ENCODE results near the gene PSMB2.

PSMB2 gene

GRCh38 chr1:35650416-35650815, 9.1 kb upstream of the PSMB2 start:
- no peak for DNase-seq (ENCODE audit: low read depth)
- no peak for TF ChIP-seq CTCF (IDR thresholded peaks at IDR 0.05; ENCODE audit: insufficient read depth, low read depth, low read length, missing control alignments)
- H3K4me3 ChIP-seq (ENCODE audit: low read depth, low read length), result no peak overlapping the region

- no peak for TF ChIP-seq CTCF (IDR thresholded peaks at IDR 0.05; ENCODE audit: insufficient read depth, low read depth, low read length, missing control alignments)
- H3K4me3 ChIP-seq (ENCODE audit: low read depth, low read length), result no peak overlapping the region
- no peak for DNase-seq (ENCODE audit: low read depth)
Measured at GRCh38 chr1:35646043-35646442, 4.7 kb upstream of the PSMB2 start.

GRCh38 chr1:35644204-35644603, 2.9 kb upstream of the PSMB2 start:
- no peak for DNase-seq (ENCODE audit: low read depth)
- no peak for TF ChIP-seq CTCF (IDR thresholded peaks at IDR 0.05; ENCODE audit: insufficient read depth, low read depth, low read length, missing control alignments)
- H3K4me3 ChIP-seq (ENCODE audit: low read depth, low read length), result no peak overlapping the region

- no peak overlapping the region; the same call in 1 of the 2 replicates for H3K4me3 ChIP-seq (ENCODE audit: low read depth, low read length)
- no peak for TF ChIP-seq CTCF (IDR thresholded peaks at IDR 0.05; ENCODE audit: insufficient read depth, low read depth, low read length, missing control alignments)
- DNase-seq (ENCODE audit: low read depth), result no peak
Measured at GRCh38 chr1:35642471-35642955, 1.2 kb upstream of the PSMB2 start.

GRCh38 chr1:35640380-35641232, 720 bp downstream of the PSMB2 start:
- DNase-seq (ENCODE audit: low read depth), result no peak
- H3K4me3 ChIP-seq (ENCODE audit: low read depth, low read length), result peak overlapping the region; percentile 92

GRCh38 chr1:35637401-35637809, 3.9 kb downstream of the PSMB2 start:
- DNase-seq (ENCODE audit: low read depth), result peak; percentile 34
- peak overlapping the region; percentile 57 for H3K4me3 ChIP-seq (ENCODE audit: low read depth, low read length)
- no peak for TF ChIP-seq CTCF (IDR thresholded peaks at IDR 0.05; ENCODE audit: insufficient read depth, low read depth, low read length, missing control alignments)

More at GRCh38 chr1:35640380-35641232, 720 bp downstream of the PSMB2 start:
- TF ChIP-seq CTCF (IDR thresholded peaks at IDR 0.05; ENCODE audit: insufficient read depth, low read depth, low read length, missing control alignments), result no peak

Data from GM12865 (cell line).